ENCODE measurements around the gene SIGLEC15. TPM values are rescaled to one million over a fixed set of nuclear protein-coding genes. Genes with fewer than 3 reads are reported as not detected.
A peak's percentile ranks its signal among the peaks of the same experiment; 100 is the strongest.

Gene SIGLEC15
- total and polyA plus RNA-seq, 2 experiments from 2014 or later, result 0.62 TPM; not detected in 1

- Histone ChIP-seq H3K4me1 (ENCODE audit: low read depth) (no peaks in the 10 kb centered on the region), H3K36me3 (no peaks in the 10 kb centered on the region), H3K27me3 (no peaks in the 10 kb centered on the region), H3K9me3 (ENCODE audit: low read depth) (no peaks in the 10 kb centered on the region), H3K27ac (no peak overlapping the region), H3K4me3 (no peak overlapping the region)
- DNase-seq (ENCODE audit: low read depth in 1 of 2, low spot score in 1 of 2), result peak in 1 of 2 donors; percentile 45
- no peak for TF ChIP-seq CTCF (IDR thresholded peaks at IDR 0.05; ENCODE audit: low read depth, low read length)
These were observed 42.1 kb upstream of the SIGLEC15 start for GRCh38 chr18:45783097-45784075.

- H3K9me3 ChIP-seq (ENCODE audit: low read depth), result no peaks in the 10 kb centered on the region
- peak in 1 of 2 donors; percentile 63 for DNase-seq (ENCODE audit: low read depth in 1 of 2, low spot score in 1 of 2)
- H3K27ac ChIP-seq, result no peak overlapping the region
- H3K36me3 ChIP-seq, result no peaks in the 10 kb centered on the region
- H3K27me3 ChIP-seq, result no peaks in the 10 kb centered on the region
- no peak overlapping the region for H3K4me3 ChIP-seq
- no peak for TF ChIP-seq CTCF (IDR thresholded peaks at IDR 0.05; ENCODE audit: low read depth, low read length)
- no peaks in the 10 kb centered on the region for H3K4me1 ChIP-seq (ENCODE audit: low read depth)
These were observed 40.3 kb upstream of the SIGLEC15 start for GRCh38 chr18:45785134-45785533.

GRCh38 chr18:45786941-45787340 lies 38.5 kb upstream of the SIGLEC15 start:
- Histone ChIP-seq H3K4me3 (no peak overlapping the region), H3K27me3 (no peaks in the 10 kb centered on the region), H3K27ac (no peak overlapping the region), H3K36me3 (no peaks in the 10 kb centered on the region), H3K9me3 (ENCODE audit: low read depth) (no peaks in the 10 kb centered on the region), H3K4me1 (ENCODE audit: low read depth) (no peaks in the 10 kb centered on the region)
- no peak for TF ChIP-seq CTCF (IDR thresholded peaks at IDR 0.05; ENCODE audit: low read depth, low read length)
- DNase-seq (ENCODE audit: low read depth in 1 of 2, low spot score in 1 of 2), result no peak

- no peak overlapping the region for H3K27ac ChIP-seq
- no peaks in the 10 kb centered on the region for H3K4me1 ChIP-seq (ENCODE audit: low read depth)
- H3K4me3 ChIP-seq, result no peak overlapping the region
- no peaks in the 10 kb centered on the region for H3K36me3 ChIP-seq
- H3K27me3 ChIP-seq, result no peaks in the 10 kb centered on the region
- TF ChIP-seq CTCF (IDR thresholded peaks at IDR 0.05; ENCODE audit: low read depth, low read length), result no peak
- no peaks in the 10 kb centered on the region for H3K9me3 ChIP-seq (ENCODE audit: low read depth)
- DNase-seq (ENCODE audit: low read depth in 1 of 2, low spot score in 1 of 2), result no peak
These were observed 38.1 kb upstream of the SIGLEC15 start for GRCh38 chr18:45787346-45787745.

- Histone ChIP-seq H3K4me1 (ENCODE audit: low read depth) (no peaks in the 10 kb centered on the region), H3K27ac (no peak overlapping the region), H3K27me3 (no peaks in the 10 kb centered on the region), H3K36me3 (no peaks in the 10 kb centered on the region), H3K9me3 (ENCODE audit: low read depth) (no peaks in the 10 kb centered on the region), H3K4me3 (no peak overlapping the region)
- DNase-seq (ENCODE audit: low read depth in 1 of 2, low spot score in 1 of 2), result no peak
- TF ChIP-seq CTCF (IDR thresholded peaks at IDR 0.05; ENCODE audit: low read depth, low read length), result no peak
These were observed 36.6 kb upstream of the SIGLEC15 start for GRCh38 chr18:45788861-45789260.
